Right lobe of liver (tissue), 6 donors: ENCODE measurements around the gene BDKRB2. TPM values are rescaled to one million over a fixed set of nuclear protein-coding genes. Genes with fewer than 3 reads are reported as not detected.

Source experiments
- ATAC-seq, 4 donors: fragments of 200-7000 bp; cut with Tn5 transposase; one replicate each; pipeline ENCODE4 v1.9.1; 2020; ENCODE audit warnings: mild to moderate bottlenecking in 4 of 4, moderate library complexity in 4 of 4
- DNase-seq, 3 donors: peaks; one replicate each; pipeline ENCODE4 v3.0.0-alpha.2; 2020
- H3K27ac ChIP-seq, 3 donors: fragments of 200-600 bp; one replicate each; pipeline ENCODE4 v1.8.0; 2022
- H3K27me3 ChIP-seq, 2 donors: fragments of 200-600 bp; one replicate each; pipeline ENCODE4 v1.8.0; 2022
- H3K36me3 ChIP-seq, 4 donors: fragments of 200-600 bp; sonication (generic) in 1 of 4; one replicate each; pipeline versions ENCODE4 v1.5.1 to v1.8.0; 2017 to 2022; ENCODE audit warnings: control low read depth in 1 of 4
- H3K4me1 ChIP-seq, 4 donors: fragments of 200-600 bp; sonication (generic) in 1 of 4; one replicate each; pipeline versions ENCODE4 v1.5.1 to v1.8.0; 2017 to 2022; ENCODE audit warnings: control low read depth in 1 of 4
- H3K4me3 ChIP-seq, 3 donors: fragments of 200-600 bp; one replicate each; pipeline ENCODE4 v1.8.0; 2022
- H3K9me3 ChIP-seq, 4 donors: fragments of 200-600 bp; sonication (generic) in 1 of 4; one replicate each; pipeline versions ENCODE4 v1.5.1 to v1.8.0; 2017 to 2022; ENCODE audit warnings: control low read depth in 1 of 4
- CTCF ChIP-seq, 4 donors: fragments of 200-600 bp in 3 of 4; fragments of 450-650 bp in 1 of 4; IDR thresholded peaks; one replicate each; pipeline versions ENCODE4 v1.5.1 to v1.8.0; 2016 to 2022; ENCODE audit warnings: antibody characterized with exemption in 4 of 4, mild to moderate bottlenecking in 2 of 4
- POLR2A ChIP-seq: fragments of 450-650 bp; IDR thresholded peaks from one replicate; pipeline ENCODE4 v1.6.1; 2017; ENCODE audit warnings: antibody characterized with exemption, mild to moderate bottlenecking
- WGBS: methylation state at CpG from one replicate; pipeline ENCODE4 v1.1.6; 2018; ENCODE audit warnings: low coverage, low lambda C conversion rate; ENCODE audit not compliant: insufficient coverage; ENCODE audit errors: missing lambda C conversion rate; 5-methylcytosine and 5-hydroxymethylcytosine counted together
- intact Hi-C, 2 donors: fragments of 100-400 bp; cut with DNase I; formaldehyde crosslinking; loops; one replicate each; pipeline versions ENCODE4 v1.11.2 to v1.14.1; 2022
- total RNA-seq, 6 experiments: library from RNA; depleted of rRNA in 2 of 6; stranded (reverse); fragments of >200 nt in 2 of 6; fragmentation: NEBNext Ultra II Directional in 3 of 6; extraction: Animal tissue kit (Norgen Biotek cat#: 25700) in 3 of 6; gene quantifications; one replicate each; pipeline versions ENCODE4 v1.1.0 to v1.2.4, GENCODE V29; 2016 to 2023
- donor health status: DM: no; HTN: yes; CAD: no.
- donor health status: DM: no; HTN: no; CAD: no.
- donor health status: DM: no; HTN: no; CAD: no.
- donor health status: DM: no; HTN: yes; CAD: no.
- donor health status: DM: no; HTN: yes; CAD: no.

The BDKRB2 gene
- total RNA-seq, 6 experiments from 2014 or later, result 0.07 to 0.60 (median 0.22) TPM

DNA sequence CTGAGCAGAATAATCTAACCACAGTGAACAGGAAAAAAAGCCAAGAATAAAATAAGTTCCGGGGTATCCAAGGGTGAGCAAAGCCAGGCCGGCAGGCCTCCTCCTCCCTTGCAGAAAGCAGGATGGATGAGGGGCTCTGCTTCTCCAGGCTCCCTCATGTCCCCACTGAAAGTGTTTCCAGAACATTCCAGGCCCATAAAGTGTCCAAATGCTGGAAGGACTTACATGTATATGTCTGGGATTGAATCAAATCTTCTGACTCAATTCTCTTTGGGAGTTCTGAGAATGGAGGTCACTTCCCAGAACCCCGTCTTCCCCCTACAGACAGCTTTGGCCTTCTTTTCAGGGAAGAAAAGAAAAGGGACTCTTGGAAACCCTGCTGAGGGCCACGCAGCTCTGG is 26.4 kb downstream of the BDKRB2 start:
- DNase-seq, result no peak
- no peaks in the 10 kb centered on the region for H3K4me1 ChIP-seq
- no peak for ATAC-seq
- intact Hi-C loops, result no loop called here
- no peaks in the 10 kb centered on the region for H3K9me3 ChIP-seq
- H3K27ac ChIP-seq, result no peak overlapping the region
- H3K27me3 ChIP-seq, result no peaks in the 10 kb centered on the region
- H3K36me3 ChIP-seq, result no peaks in the 10 kb centered on the region
- 78% methylated on average over 4 of the region's 4 CpGs for WGBS
- no peak for TF ChIP-seq POLR2A
- TF ChIP-seq CTCF (IDR thresholded peaks at IDR 0.05), result no peak
- no peak overlapping the region for H3K4me3 ChIP-seq

GRCh38 chr14:96231526-96232130 is 27.0 kb downstream of the BDKRB2 start:
- Histone ChIP-seq H3K27ac (no peak overlapping the region), H3K9me3 (no peaks in the 10 kb centered on the region), H3K36me3 (no peaks in the 10 kb centered on the region), H3K4me1 (no peaks in the 10 kb centered on the region), H3K4me3 (no peak overlapping the region), H3K27me3 (no peaks in the 10 kb centered on the region)
- TF ChIP-seq CTCF (IDR thresholded peaks at IDR 0.05), result no peak
- no peak for TF ChIP-seq POLR2A
- 67% methylated on average over 6 of the region's 12 CpGs for WGBS
- ATAC-seq (no peak), DNase-seq (no peak)
- intact Hi-C loops, result no loop called here

GRCh38 chr14:96232506-96232905 is 27.9 kb downstream of the BDKRB2 start:
- no peaks in the 10 kb centered on the region for H3K36me3 ChIP-seq
- no peak overlapping the region for H3K27ac ChIP-seq
- ATAC-seq (no peak), DNase-seq (no peak)
- no peaks in the 10 kb centered on the region for H3K27me3 ChIP-seq
- TF ChIP-seq POLR2A, result no peak
- TF ChIP-seq CTCF (IDR thresholded peaks at IDR 0.05), result no peak
- no peaks in the 10 kb centered on the region for H3K9me3 ChIP-seq
- H3K4me1 ChIP-seq, result no peaks in the 10 kb centered on the region
- WGBS, result 64% methylated on average over 10 of the region's 11 CpGs
- no peak overlapping the region for H3K4me3 ChIP-seq
- intact Hi-C loops, result no loop called here

DNA sequence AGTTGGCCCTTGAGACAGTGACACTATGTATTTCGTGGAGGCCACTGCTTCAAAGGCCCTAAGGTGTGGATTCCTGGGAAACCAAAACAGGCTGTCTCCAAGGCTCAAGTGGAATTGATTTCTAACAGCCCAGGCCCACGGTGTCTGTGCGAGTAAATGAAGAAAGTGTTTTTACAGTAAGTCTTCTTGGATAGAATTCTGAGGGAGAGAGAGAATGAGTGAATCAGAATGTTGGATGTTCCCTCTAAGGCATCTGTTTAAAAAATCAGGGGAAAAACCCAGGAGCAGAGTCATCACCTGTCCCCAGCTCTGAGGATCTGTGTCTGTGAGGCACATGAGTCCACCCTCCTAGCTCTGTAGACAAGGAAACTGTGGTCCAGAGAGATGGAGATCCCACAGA is 29.0 kb downstream of the BDKRB2 start:
- ATAC-seq (no peak), DNase-seq (no peak)
- H3K36me3 ChIP-seq, result no peaks in the 10 kb centered on the region
- intact Hi-C loops, result no loop called here
- H3K9me3 ChIP-seq, result no peaks in the 10 kb centered on the region
- TF ChIP-seq CTCF (IDR thresholded peaks at IDR 0.05), result no peak
- TF ChIP-seq POLR2A, result no peak
- no peaks in the 10 kb centered on the region for H3K27me3 ChIP-seq
- no peak overlapping the region for H3K27ac ChIP-seq
- no peak overlapping the region for H3K4me3 ChIP-seq
- WGBS, result no CpG with 5 or more reads among the region's 3 CpGs
- no peaks in the 10 kb centered on the region for H3K4me1 ChIP-seq

GRCh38 chr14:96235426-96235825 is 30.8 kb downstream of the BDKRB2 start:
- Histone ChIP-seq H3K27ac (no peak overlapping the region), H3K36me3 (no peaks in the 10 kb centered on the region), H3K4me1 (no peaks in the 10 kb centered on the region), H3K4me3 (no peak overlapping the region), H3K27me3 (no peaks in the 10 kb centered on the region), H3K9me3 (no peaks in the 10 kb centered on the region)
- WGBS, result 42% methylated on average over 4 of the region's 4 CpGs
- intact Hi-C loops, result no loop called here
- no peak for TF ChIP-seq CTCF (IDR thresholded peaks at IDR 0.05)
- no peak for TF ChIP-seq POLR2A
- ATAC-seq (no peak), DNase-seq (no peak)
